HPDE6-E6E7 (cell line): ENCODE data around the gene OSBPL3.
"Not testable (repeated sequence)": the region's sequence is repeated elsewhere in the genome, so short reads cannot be mapped to it uniquely, and the experiment has no call there.

Source experiments
- DNase-seq: peaks from one replicate; pipeline ENCODE4 v3.0.0; 2011; ENCODE audit warnings: missing footprints; ENCODE audit errors: extremely low spot score

The OSBPL3 gene

DNA sequence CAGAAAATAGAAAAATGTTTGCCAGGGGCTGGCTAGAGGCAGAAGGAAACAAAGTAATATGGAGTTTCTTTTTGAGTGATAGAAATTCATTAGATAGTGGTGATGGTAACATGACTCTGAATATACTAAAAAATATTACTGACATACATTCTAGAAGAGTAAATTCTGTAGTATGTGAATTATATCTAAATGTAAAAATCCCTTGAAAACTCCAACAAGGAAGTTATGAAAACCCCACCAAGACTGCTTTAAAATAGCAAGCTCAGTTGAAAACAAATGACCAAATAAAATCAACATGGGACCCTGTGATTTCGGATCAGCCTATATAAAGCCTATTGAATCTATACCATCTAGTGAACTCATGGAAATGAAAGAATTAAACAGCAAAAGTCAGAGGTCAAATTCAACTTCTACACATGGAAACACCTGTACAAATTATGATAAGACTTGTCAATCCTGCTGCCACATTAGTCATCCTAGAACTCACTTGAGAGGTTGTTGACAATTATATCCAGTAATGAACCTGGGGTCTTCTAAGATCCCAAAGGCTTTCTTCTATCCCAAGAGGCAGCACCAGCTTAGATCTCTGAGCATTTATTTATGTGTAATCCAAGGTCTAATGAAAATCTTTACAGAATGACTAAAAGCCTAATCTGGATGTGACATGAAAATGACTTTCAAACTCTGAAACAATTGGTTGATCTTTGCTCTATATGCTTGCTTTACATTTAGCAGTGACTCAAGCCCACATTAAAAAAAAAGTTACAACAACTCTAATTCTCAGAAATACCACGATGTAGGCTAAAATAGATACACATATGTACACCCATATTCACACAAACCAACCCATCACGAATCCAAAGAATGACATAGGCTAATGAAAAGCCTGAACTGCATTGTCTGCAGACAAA lies 59.3 kb downstream of the OSBPL3 start:
- no peak for DNase-seq

DNA sequence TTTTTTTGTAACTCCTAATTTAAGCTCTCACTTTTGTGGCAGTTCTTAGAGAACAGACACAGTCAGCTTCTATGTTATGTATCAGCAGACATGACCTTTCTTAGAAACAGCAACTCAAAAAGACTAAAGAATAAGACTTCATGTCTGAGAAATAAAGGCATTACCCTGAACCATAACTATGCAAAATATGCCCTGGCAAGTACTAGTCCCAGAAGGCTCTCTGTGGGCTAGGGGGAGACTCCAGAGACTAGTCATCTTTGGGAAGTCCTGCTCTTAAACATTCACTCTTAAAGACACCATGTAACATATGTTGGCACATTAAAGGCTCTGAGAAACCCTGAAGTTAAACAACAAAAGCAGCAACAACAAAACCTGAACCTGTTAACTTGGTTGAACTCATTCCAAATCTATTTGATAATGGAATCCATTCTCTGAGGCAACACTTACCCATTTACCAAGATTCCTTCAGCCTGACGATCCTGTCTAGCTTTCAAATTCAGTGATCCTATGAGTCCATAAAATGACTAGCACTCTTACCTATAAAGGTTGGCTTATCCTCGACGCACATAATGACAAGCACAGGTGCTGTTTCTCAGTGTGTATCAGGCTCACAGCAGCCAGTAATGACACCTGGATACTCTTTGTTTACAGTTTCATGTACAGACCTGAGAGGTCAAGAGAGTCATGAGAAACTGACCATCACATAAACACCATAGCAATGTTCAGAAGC lies 62.3 kb downstream of the OSBPL3 start:
- no peak for DNase-seq

DNA sequence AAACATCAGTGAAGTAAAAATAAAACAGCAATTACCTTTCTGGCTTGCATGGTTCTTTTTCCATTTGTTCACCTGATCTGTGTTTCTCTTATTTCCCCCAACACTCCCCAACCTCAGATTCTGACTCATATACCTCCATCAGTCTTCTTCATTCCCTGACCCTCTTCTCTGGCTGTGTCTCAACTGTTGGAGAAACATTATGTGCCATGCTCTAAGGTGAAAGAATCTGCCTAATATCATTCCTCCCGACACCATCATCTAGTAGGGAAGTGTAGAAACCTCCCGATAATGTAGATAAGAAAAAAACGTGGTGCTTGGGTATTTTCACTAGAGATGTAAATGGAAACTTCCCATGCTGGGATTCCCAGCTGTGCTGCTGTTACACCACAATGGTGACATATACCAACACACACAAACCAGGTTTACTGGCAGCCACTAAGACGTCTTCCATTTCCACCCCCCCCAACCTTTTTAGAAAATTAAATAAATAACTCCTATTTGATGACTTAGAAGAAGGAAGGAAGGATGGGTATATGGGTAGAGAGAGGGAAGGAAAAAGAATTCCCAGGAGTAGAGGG lies 63.4 kb downstream of the OSBPL3 start:
- DNase-seq: no peak

DNA sequence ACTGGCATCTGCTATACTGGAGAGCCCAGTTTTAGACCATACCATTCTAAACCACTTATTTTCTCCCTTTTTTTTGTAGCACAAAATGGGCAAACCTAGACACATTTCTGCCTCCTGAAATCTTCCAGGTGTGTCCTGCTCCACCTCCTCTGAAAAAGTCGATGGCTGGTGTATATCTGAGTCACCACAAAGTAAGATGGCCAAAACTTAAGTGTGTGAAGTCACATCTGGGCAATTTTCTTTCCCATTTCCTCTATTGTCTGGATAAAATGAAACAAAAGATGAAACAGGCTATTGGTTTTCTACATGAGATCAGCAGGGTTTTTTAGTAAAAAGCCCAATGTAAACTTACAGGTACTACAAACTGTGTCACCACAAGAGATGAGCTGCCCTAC lies 65.5 kb downstream of the OSBPL3 start:
- DNase-seq: no peak

DNA sequence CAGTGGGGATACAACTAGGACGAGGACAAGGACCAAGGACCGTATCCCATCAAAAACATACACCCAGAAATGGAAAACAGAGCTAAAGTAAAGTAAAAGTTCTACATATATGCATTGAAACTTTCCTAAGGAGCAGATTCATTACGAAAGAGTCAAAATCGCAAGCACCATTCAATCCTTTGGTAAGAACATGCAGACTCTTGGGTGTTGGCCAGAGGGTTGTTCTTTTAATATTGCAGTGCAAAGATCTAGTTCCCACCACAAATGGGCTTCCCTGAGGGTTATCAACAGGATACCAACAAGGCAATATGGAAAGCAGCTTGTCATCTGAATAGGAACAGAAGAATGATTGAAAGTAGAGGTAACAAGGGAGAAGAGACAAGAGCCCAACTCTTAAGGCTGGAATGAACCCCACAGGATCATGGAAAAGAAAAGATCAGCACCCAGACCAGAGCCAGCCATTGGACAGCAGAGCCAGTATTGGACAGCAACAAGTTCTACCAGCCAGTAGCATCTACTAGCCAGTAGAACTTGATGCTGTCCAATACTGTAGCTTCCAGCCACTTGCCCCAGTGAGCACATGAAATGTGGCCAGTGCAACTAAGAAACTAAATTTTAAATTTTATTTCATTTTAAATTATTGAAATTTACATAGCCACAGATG lies 66.0 kb downstream of the OSBPL3 start:
- no peak for DNase-seq

DNA sequence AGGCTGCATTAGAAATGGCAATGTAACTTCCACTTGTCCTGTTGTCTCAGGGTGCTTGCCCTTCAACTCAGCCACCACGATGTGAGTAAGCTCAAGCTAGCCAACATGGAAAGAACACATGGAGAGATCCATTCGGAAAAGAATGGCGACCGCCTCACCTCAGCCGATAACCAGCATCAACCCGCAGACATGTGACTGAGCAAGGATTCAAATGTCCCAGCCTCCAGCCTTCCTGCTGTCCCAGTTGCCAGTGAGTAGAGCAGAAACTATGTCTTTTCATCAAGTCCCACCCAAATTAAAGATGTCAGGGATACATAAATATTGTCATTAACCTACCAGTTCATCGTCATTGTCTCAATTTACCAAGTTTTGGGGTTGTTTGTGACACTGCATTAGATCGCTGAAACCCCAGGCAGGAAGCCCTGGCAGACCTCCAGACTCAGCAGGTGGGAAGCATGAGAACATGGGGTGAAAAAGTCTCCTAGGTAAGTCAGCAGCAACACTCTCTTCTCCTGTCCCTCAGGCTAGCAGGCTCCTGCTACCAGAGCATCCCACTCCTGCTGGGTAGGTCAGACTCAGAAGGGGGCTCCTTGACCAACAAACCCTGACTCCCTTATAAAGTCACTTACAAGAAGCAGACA lies 67.0 kb downstream of the OSBPL3 start:
- no peak for DNase-seq

DNA sequence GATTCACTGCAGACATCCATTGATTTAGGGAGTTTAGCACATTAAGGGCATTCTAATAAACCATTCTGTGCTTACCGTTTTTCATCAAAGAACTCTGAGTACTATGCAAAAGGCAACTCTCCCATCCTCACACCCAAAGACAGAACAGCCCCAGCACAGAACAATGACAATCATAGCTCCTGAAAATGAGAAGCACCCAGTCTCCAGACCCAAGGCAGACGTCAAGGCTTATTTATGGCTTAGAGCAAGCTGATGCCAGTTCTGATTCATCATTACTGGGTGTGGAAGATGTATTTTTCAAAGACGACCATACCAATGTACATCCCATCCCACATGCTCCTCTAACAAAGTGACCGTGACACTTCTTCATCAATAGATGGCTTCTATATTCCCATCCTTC lies 67.6 kb downstream of the OSBPL3 start:
- no peak for DNase-seq

DNA sequence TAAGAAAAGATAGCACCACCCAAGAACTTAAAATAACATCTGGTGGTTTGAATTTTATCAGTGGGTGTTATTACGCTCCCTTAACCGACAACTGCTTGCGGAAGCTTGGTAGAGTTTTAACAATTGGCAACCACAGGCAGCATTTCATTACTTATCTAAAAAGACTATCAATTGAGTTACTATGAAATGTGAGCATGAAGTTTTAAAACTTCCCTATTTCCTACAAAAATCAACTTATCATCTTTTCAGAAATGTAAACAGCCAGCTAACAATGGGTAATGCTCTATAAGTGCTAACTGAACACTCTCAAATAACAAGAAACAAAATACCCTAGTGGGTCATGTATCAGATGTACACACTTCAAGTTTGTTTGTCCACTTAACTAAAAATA lies 68.8 kb downstream of the OSBPL3 start:
- no peak for DNase-seq

DNA sequence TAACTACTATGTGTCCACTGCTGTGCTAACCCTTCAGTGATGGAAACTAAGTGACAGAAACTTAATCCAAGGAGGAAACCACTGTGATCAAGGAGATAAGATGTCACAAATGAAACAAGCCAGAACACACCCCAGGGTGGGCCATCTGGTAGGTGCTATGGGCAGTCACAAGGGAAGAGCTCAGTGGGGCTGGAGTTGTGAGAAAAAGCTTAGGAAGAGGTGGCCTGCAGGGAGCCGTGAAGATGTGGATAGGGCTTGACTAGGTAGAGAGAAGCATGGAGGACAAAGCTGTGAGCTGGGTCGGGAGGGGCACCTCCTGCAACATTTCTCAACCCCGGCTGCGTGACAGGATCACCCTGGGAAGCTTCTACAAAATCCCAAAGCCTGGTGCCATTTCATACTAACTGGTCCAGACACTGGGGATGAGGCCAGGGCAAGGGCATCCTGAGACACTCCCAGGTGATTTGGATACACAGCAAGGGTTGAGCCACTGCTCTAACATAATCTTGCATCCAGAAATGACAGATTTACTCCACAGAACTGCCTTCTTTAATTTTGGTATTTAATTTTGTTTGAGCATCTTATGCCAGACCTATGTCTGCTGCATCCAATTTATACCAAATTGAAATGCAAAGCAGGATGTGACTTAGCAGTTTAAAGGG lies 69.3 kb downstream of the OSBPL3 start:
- DNase-seq: no peak

DNA sequence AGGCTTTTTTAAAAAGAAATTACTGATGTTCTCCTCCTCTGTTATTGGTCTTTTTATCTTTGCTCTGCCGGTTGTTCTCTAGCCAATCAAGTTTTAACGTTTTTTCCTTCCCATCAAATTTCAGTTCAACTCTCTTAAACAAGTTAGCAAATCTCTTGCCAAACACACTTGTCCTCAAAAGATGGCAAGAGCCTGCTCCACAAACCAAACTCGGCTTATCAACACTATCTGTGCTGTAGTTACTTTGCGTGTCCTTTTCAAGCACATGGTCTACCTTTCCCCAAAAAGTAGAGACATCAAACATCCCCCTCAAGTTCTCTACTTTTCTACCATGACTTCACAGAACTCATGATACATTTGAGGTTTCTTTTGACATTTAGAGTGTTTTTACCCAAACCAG lies 71.3 kb downstream of the OSBPL3 start:
- no peak for DNase-seq

DNA sequence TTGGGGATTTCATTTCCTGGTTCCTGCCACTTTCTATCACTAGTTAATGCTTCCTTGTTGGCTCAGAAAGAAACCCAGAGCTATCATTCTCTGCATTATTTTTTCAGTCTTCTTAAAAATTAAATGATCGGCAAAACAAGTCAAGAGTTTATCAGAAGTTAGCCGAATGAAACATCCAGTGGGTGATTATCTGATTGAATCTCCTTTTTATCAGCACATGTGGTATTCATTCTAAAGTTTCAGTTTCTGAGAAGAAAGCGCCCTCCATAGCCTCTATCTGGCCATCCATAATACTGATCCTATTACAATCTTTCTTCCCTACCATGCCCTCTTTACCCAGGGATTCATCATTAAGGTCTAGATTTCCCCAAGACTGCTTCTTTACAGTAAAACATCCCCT lies 71.8 kb downstream of the OSBPL3 start:
- DNase-seq: no peak

DNA sequence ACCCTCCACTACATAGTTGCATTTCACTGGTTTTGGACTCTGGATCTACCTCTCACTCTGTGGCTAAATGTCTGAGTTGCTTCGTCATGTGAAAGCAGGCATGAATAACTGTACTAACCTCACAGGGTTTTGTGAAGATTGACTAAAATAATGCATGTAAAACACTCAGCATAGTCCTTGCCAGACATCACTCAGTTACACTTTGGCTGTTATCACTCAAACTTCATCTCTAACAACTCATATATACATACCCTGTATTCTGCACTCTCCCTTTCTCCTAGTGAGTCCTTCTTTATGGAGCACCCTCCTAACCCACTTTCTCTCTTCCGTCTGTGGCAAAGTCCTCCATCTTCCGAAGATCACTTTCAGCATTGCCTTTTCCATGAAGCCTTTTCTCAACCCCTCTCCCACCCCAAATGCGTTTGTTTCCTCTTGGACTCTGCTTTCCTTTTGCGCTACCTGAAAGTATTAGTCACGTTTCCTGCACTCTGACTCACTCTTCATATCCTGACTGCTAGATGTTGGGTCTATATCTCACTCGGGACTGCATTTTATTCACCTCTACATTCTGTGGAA lies 72.6 kb downstream of the OSBPL3 start:
- DNase-seq: peak; percentile 85

DNA sequence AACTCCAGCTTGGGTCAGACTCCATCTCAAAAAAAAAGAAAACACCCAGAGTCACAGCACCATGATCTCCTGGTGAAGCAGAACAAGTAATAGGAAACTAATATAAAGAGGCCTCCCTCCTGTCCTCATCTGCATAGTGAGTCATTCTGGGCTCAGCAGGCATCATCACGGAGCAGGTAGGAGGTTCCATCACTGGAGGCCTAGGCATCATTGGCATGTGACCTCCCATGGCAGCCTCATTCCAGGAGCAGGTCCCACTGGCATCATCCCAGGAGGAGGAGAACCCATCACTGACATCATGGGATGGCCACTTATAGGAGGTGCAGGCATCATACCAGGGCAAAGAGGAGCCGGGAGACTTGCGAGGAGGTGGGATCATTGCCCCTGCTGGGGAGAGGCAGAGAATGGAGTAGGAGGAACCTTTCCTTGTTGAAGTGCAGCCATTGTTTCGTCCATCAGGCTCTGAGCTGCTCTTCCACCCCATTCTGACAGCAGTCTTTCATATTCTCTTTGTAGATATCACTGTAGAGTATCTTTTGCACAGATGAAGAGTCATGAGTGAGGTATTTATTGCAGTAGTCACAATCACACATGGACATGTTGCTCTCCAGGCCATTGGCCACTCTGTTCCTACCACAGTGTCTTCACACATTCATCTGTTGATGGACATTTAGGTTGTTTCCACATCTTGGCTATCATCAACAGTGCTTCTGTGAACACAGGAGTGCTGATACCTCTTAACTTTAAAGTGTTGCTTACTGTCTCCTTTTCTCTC lies 73.8 kb downstream of the OSBPL3 start:
- no peak for DNase-seq

DNA sequence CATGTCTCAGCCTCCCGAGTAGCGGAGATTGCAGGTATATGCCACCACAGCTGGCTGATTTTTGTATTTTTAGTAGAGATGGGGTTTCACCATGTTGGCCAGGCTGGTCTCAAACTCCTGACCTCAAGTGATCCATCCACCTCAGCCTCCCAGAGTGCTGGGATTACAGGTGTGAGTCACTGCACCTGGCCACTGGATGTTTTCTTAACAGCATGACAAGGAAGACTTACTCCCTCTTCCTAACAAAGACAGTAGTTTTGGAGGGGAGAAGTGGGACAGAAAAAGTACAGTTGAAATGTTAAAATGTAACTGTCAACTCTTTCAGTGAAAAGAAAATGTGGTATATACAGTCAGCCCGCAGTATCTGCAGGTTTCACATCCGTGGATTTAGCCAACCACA lies 76.0 kb downstream of the OSBPL3 start:
- not testable (repeated sequence) for DNase-seq

DNA sequence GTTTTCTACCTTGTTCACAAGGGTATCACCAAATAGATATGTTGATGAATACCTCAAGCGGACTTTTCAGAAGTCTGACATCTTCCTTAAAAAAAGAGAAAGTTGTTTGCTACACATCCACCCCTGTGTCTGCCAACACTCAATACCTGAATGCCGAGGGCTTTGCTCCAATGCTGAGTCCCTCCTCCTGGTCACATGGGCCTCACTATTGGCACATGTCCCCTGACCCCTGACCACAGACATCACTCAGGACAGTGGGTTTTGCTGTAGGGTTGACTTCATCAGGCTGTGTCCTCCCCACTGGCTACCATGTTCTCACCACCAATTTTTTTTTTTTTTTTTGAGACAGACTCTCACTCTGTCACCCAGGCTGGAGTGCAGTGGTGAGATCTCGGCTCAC lies 76.4 kb downstream of the OSBPL3 start:
- no peak for DNase-seq

DNA sequence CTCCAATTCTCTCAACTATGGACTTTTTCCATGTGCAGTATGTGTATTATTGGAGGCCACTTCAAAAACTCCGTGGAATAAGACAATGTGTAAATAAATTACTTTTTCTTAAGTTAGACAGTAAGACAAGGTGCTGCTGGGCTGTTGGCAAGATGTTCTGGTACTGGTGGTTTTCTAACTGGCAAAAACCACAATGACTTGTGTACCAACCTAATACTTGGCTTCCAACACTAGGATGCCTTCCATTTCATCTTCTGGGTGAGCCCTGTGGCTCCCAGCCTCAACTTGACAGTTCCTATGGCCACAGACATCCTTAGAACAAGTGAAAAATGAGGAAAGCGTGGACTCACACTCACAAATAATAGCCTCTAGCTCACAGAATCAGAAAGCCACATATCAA lies 77.0 kb downstream of the OSBPL3 start:
- no peak for DNase-seq

DNA sequence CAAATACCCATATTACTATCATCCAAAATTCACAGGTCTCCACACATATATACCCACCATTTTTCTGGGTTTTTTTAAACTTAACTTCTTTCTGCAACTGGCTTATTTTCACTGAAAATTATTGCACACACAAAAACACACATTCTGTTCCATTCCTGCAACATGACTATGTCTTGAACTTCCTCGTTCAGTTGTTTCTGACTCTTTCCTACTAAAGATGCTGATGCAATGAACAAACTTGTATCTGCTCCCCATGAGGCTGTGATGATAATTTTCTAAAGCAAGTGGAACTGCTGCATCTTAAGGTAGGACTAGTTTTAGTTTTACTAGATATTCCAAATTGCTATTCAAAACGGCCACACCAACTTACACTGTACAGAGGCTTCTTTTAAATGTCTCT lies 77.7 kb downstream of the OSBPL3 start:
- no peak for DNase-seq

DNA sequence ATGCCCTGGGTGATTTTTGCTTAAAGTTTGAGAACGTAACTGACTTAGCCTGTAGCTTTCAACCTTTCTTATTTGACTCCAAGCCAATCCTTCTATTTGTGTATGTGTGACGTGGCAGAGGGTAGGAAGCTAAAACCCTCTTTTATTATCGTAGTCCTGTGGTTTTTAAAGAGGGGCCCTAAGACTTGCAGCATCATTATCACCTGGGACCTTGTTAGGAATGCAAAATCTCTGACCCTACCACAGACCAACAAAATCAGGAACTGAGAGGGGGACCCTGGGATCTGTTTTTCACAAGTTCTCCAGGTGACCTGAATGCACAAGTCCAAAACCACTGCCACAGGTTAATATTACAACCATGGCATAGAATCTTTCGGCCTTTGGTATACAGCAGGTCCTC lies 80.1 kb downstream of the OSBPL3 start:
- DNase-seq: no peak

DNA sequence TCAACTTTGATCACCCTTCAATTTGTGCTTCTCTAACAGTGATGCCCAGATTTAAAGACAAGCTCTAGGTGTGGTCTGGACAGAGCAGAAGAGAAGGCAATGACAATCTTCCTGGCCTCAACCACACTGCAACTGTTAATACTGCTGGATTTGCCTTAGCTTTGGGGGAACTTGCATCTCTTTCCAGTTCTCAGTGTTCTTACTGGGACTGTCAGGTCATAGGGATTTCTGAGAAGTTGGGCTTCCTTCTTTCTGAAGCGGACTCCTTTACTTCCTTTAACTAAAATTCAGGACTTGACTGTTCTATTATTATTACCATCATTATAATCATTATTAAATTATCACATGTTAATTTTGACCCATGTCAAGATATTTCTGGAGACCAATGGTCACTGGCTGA lies 80.8 kb downstream of the OSBPL3 start:
- DNase-seq: no peak

DNA sequence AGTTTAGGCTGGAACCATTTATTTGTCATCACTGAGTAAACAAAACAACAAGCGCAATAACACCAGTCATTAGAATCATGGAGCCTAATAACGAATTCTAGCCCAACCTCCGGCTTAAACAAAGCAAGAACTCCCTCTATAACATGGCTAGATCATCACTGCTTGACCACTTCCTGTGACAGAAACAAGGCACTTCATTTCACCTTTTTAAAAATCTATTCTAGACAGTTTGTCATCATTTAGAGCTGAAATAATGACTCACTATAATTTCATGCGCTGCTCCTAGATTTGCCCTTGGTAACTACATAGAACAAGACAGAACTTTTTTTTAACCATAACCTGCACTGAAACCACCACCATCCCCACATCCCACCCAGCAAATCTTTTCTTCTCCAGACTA lies 81.3 kb downstream of the OSBPL3 start:
- DNase-seq: no peak
